NB4 (cell line): ENCODE data around the gene CD2AP.

Source experiments
- POLR2A ChIP-seq: IDR thresholded peaks from 2 replicates; pipeline ENCODE4 v1.6.1; 2011; ENCODE audit warnings: mild to moderate bottlenecking; ENCODE audit not compliant: insufficient read length; ENCODE audit errors: extremely low read depth
- TF ChIP-seq, protein P1 (sequence below): IDR thresholded peaks from one replicate; pipeline ENCODE4 v1.5.1; 2012; ENCODE audit warnings: low read depth, low read length
- TF ChIP-seq, protein P2 (sequence below): IDR thresholded peaks from 2 replicates; pipeline ENCODE4 v1.6.1; 2011; ENCODE audit warnings: low read depth, low read length

DNA sequence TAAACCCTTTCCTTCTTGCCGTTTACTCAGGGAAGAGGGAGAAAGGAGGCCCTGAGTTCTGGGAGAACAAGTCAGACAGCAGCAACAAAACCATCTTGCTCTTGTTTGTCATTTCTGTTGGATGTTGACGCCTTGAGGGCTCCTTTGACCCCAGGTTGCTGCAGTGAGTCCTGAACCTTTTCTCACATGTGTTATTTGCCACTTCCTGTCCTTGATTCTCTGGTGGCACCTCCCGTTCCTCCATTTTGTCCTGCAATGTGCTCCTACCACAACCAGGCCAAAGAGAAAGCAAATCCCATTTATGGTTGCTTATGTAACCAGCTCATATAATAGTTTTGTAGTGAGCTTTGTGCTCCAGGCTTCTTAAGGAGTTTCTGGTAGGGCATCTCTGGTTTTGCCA lies 154.2 kb downstream of the CD2AP start:
- no peak for TF ChIP-seq POLR2A
- TF ChIP-seq, protein P1, sequence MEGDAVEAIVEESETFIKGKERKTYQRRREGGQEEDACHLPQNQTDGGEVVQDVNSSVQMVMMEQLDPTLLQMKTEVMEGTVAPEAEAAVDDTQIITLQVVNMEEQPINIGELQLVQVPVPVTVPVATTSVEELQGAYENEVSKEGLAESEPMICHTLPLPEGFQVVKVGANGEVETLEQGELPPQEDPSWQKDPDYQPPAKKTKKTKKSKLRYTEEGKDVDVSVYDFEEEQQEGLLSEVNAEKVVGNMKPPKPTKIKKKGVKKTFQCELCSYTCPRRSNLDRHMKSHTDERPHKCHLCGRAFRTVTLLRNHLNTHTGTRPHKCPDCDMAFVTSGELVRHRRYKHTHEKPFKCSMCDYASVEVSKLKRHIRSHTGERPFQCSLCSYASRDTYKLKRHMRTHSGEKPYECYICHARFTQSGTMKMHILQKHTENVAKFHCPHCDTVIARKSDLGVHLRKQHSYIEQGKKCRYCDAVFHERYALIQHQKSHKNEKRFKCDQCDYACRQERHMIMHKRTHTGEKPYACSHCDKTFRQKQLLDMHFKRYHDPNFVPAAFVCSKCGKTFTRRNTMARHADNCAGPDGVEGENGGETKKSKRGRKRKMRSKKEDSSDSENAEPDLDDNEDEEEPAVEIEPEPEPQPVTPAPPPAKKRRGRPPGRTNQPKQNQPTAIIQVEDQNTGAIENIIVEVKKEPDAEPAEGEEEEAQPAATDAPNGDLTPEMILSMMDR: no peak
- TF ChIP-seq, protein P2, sequence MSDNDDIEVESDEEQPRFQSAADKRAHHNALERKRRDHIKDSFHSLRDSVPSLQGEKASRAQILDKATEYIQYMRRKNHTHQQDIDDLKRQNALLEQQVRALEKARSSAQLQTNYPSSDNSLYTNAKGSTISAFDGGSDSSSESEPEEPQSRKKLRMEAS: no peak
